GM12878 (cell line): ENCODE results near the gene SLC9A8. TPM values are rescaled to one million over a fixed set of nuclear protein-coding genes. Genes with fewer than 3 reads are reported as not detected.

Experiments
- BRCA1 ChIP-seq: IDR thresholded peaks from 2 replicates; pipeline ENCODE4 v1.6.1; 2011; ENCODE audit warnings: low read depth, low read length, improper control_type of control experiment
- CHD4 ChIP-seq: fragments of 200-600 bp; sonication (generic); IDR thresholded peaks from 2 replicates; pipeline ENCODE4 v1.6.1; 2016; ENCODE audit warnings: mild to moderate bottlenecking
- CREM ChIP-seq: IDR thresholded peaks from 2 replicates; pipeline ENCODE4 v1.6.1; 2014; ENCODE audit warnings: antibody characterized with exemption, low read depth
- FOS ChIP-seq: IDR thresholded peaks from 3 replicates; pipeline ENCODE4 v1.6.1; 2011; ENCODE audit warnings: borderline replicate concordance; ENCODE audit not compliant: insufficient read length; ENCODE audit errors: extremely low read depth
- HDGF ChIP-seq: fragments of 450-650 bp; IDR thresholded peaks from 2 replicates; pipeline ENCODE4 v1.6.1; 2016; ENCODE audit warnings: antibody characterized with exemption
- JUND ChIP-seq: IDR thresholded peaks from 2 replicates; pipeline ENCODE4 v1.6.1; 2012; ENCODE audit warnings: low read depth, mild to moderate bottlenecking, low read length, improper control_type of control experiment, moderate library complexity
- KAT2A ChIP-seq: conservative IDR thresholded peaks from 2 replicates; pipeline ENCODE4 v1.6.1; 2011; ENCODE audit warnings: low read depth, low read length; ENCODE audit not compliant: control insufficient read depth
- MTA2 ChIP-seq: fragments of 450-650 bp; IDR thresholded peaks from 2 replicates; pipeline ENCODE4 v1.6.1; 2016; ENCODE audit warnings: low read depth, mild to moderate bottlenecking, moderate library complexity
- NBN ChIP-seq: fragments of 450-650 bp; IDR thresholded peaks from 2 replicates; pipeline ENCODE4 v1.6.1; 2016
- NRF1 ChIP-seq: conservative IDR thresholded peaks from 2 replicates; pipeline ENCODE4 v1.6.1; 2011; ENCODE audit warnings: mild to moderate bottlenecking, low read depth, low read length, improper control_type of control experiment
- PAX8 ChIP-seq: fragments of 450-650 bp; IDR thresholded peaks from 2 replicates; pipeline ENCODE4 v1.6.1; 2017; ENCODE audit warnings: mild to moderate bottlenecking, moderate library complexity
- SIX5 ChIP-seq: IDR thresholded peaks from 2 replicates; pipeline ENCODE4 v1.6.1; 2011; ENCODE audit warnings: mild to moderate bottlenecking, low read depth, low read length, moderate library complexity; ENCODE audit not compliant: severe bottlenecking
- SMAD1 ChIP-seq: fragments of 450-650 bp; IDR thresholded peaks from 2 replicates; pipeline ENCODE4 v1.6.1; 2018; ENCODE audit warnings: mild to moderate bottlenecking, low read depth; ENCODE audit not compliant: partially characterized antibody
- SP1 ChIP-seq: IDR thresholded peaks from one replicate; pipeline ENCODE4 v1.6.1; 2011; ENCODE audit warnings: low read depth, low read length
- SREBF2 ChIP-seq: IDR thresholded peaks from 2 replicates; pipeline ENCODE4 v1.6.1; 2012; ENCODE audit warnings: mild to moderate bottlenecking, low read length
- TARDBP ChIP-seq: IDR thresholded peaks from 2 replicates; pipeline ENCODE4 v1.6.1; 2016; ENCODE audit warnings: borderline replicate concordance
- TCF7 ChIP-seq: IDR thresholded peaks from 2 replicates; pipeline ENCODE4 v1.6.1; 2014; ENCODE audit warnings: antibody characterized with exemption, borderline replicate concordance
- WRNIP1 ChIP-seq: IDR thresholded peaks from 2 replicates; pipeline ENCODE4 v1.6.1; 2011; ENCODE audit warnings: low read depth, low read length, improper control_type of control experiment, borderline replicate concordance
- YY1 ChIP-seq: IDR thresholded peaks from 2 replicates; pipeline ENCODE4 v1.6.1; 2011; ENCODE audit warnings: low read depth, mild to moderate bottlenecking, low read length
- ZSCAN29 ChIP-seq: fragments of 450-650 bp; IDR thresholded peaks from 2 replicates; pipeline ENCODE4 v1.6.1; 2017; ENCODE audit warnings: mild to moderate bottlenecking, moderate library complexity
- polyA plus RNA-seq, 11 experiments: library from polyadenylated mRNA; depleted of rRNA in 4 of 11; unstranded in 6 of 11; stranded (reverse) in 5 of 11; fragments of >200 nt; fragmentation: Nextera tagmentation in 4 of 11; fragmentation: Illumina TruSeq in 1 of 11; extraction: Ambion mirVana in 4 of 11; extraction: Trizol in 1 of 11; gene quantifications; 1 replicate in 1 of 11; 2 replicates in 10 of 11; pipeline versions ENCODE4 v1.2.1 to v1.2.3, GENCODE V29; 2011 to 2016; ENCODE audit warnings: inconsistent platforms in 2 of 11, missing spikeins in 2 of 11, low read depth in 1 of 11
- total RNA-seq, 4 experiments: library from RNA; depleted of rRNA in 3 of 4; stranded (reverse); fragments of >200 nt in 3 of 4; fragmentation: Illumina TruSeq in 1 of 4; extraction: Trizol in 1 of 4; gene quantifications; 2 replicates each; pipeline versions ENCODE4 v1.2.1 to v1.2.3, GENCODE V29; 2013 to 2021
- TF ChIP-seq, protein P1 (sequence below): IDR thresholded peaks from 2 replicates; pipeline ENCODE4 v1.6.1; 2011; ENCODE audit warnings: low read depth, mild to moderate bottlenecking, low read length, moderate library complexity, borderline replicate concordance; ENCODE audit errors: extremely low read depth
- TF ChIP-seq, protein P2 (sequence below): fragments of 450-650 bp; IDR thresholded peaks from 2 replicates; pipeline ENCODE4 v1.6.1; 2016; ENCODE audit warnings: mild to moderate bottlenecking
- TF ChIP-seq, protein P3 (sequence below): IDR thresholded peaks from 2 replicates; pipeline ENCODE4 v1.6.1; 2012; ENCODE audit warnings: low read depth, low read length, improper control_type of control experiment
- TF ChIP-seq, protein P4 (sequence below): IDR thresholded peaks from 2 replicates; pipeline ENCODE4 v1.6.1; 2012; ENCODE audit warnings: low read depth, low read length, improper control_type of control experiment
- TF ChIP-seq, protein P5 (sequence below): fragments of 450-650 bp; IDR thresholded peaks from 2 replicates; pipeline ENCODE4 v1.6.1; 2017; ENCODE audit warnings: mild to moderate bottlenecking, low read depth, inconsistent platforms; ENCODE audit not compliant: poor library complexity, severe bottlenecking
- TF ChIP-seq, protein P6 (sequence below): fragments of 450-650 bp; IDR thresholded peaks from 2 replicates; pipeline ENCODE4 v1.6.1; 2017; ENCODE audit warnings: mild to moderate bottlenecking, moderate library complexity

SLC9A8 gene
- total and polyA plus RNA-seq, 10 of the 15 experiments (the other 5 are each of a cell fraction or from before 2014, with no cell fraction given) = 0.40 to 15.5 (median 6.5) TPM

DNA sequence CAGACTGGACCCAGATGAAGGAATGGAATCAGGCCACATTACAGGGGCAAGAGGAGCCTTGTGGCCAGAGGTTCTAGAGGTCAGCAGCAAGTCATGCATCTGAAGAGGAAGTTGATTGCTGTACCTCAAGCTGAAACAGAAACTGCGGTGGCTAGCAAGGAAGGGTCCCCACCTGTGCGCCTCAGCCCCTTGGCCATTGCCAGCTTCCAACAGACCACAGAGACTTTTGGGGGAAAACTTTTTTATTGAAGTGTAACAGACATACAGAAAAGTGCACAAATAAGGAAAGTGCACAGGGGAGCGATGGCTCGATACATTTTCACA lies 26.8 kb upstream of the SLC9A8 start (continued):
- TF ChIP-seq CHD4 (no peak), KAT2A (no peak), BRCA1 (no peak), PAX8 (no peak), FOS (no peak), SREBF2 (no peak), SMAD1 (no peak), YY1 (peak; percentile 82), TARDBP (no peak), TCF7 (no peak), CREM (peak; percentile 61), NRF1 (no peak), MTA2 (peak; percentile 82), HDGF (no peak), JUND (no peak), ZSCAN29 (no peak), SP1 (no peak), SIX5 (no peak), WRNIP1 (no peak), NBN (peak; percentile 66; the same call in 1 of the 2 replicates)
- TF ChIP-seq, protein P1, sequence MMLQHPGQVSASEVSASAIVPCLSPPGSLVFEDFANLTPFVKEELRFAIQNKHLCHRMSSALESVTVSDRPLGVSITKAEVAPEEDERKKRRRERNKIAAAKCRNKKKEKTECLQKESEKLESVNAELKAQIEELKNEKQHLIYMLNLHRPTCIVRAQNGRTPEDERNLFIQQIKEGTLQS = no peak
- TF ChIP-seq, protein P2, sequence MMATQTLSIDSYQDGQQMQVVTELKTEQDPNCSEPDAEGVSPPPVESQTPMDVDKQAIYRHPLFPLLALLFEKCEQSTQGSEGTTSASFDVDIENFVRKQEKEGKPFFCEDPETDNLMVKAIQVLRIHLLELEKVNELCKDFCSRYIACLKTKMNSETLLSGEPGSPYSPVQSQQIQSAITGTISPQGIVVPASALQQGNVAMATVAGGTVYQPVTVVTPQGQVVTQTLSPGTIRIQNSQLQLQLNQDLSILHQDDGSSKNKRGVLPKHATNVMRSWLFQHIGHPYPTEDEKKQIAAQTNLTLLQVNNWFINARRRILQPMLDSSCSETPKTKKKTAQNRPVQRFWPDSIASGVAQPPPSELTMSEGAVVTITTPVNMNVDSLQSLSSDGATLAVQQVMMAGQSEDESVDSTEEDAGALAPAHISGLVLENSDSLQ = no peak
- TF ChIP-seq, protein P3, sequence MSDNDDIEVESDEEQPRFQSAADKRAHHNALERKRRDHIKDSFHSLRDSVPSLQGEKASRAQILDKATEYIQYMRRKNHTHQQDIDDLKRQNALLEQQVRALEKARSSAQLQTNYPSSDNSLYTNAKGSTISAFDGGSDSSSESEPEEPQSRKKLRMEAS = no peak
- TF ChIP-seq, protein P4, sequence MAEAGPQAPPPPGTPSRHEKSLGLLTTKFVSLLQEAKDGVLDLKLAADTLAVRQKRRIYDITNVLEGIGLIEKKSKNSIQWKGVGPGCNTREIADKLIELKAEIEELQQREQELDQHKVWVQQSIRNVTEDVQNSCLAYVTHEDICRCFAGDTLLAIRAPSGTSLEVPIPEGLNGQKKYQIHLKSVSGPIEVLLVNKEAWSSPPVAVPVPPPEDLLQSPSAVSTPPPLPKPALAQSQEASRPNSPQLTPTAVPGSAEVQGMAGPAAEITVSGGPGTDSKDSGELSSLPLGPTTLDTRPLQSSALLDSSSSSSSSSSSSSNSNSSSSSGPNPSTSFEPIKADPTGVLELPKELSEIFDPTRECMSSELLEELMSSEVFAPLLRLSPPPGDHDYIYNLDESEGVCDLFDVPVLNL = no peak
- TF ChIP-seq, protein P5, sequence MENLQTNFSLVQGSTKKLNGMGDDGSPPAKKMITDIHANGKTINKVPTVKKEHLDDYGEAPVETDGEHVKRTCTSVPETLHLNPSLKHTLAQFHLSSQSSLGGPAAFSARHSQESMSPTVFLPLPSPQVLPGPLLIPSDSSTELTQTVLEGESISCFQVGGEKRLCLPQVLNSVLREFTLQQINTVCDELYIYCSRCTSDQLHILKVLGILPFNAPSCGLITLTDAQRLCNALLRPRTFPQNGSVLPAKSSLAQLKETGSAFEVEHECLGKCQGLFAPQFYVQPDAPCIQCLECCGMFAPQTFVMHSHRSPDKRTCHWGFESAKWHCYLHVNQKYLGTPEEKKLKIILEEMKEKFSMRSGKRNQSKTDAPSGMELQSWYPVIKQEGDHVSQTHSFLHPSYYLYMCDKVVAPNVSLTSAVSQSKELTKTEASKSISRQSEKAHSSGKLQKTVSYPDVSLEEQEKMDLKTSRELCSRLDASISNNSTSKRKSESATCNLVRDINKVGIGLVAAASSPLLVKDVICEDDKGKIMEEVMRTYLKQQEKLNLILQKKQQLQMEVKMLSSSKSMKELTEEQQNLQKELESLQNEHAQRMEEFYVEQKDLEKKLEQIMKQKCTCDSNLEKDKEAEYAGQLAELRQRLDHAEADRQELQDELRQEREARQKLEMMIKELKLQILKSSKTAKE = peak; percentile 91
- TF ChIP-seq, protein P6, sequence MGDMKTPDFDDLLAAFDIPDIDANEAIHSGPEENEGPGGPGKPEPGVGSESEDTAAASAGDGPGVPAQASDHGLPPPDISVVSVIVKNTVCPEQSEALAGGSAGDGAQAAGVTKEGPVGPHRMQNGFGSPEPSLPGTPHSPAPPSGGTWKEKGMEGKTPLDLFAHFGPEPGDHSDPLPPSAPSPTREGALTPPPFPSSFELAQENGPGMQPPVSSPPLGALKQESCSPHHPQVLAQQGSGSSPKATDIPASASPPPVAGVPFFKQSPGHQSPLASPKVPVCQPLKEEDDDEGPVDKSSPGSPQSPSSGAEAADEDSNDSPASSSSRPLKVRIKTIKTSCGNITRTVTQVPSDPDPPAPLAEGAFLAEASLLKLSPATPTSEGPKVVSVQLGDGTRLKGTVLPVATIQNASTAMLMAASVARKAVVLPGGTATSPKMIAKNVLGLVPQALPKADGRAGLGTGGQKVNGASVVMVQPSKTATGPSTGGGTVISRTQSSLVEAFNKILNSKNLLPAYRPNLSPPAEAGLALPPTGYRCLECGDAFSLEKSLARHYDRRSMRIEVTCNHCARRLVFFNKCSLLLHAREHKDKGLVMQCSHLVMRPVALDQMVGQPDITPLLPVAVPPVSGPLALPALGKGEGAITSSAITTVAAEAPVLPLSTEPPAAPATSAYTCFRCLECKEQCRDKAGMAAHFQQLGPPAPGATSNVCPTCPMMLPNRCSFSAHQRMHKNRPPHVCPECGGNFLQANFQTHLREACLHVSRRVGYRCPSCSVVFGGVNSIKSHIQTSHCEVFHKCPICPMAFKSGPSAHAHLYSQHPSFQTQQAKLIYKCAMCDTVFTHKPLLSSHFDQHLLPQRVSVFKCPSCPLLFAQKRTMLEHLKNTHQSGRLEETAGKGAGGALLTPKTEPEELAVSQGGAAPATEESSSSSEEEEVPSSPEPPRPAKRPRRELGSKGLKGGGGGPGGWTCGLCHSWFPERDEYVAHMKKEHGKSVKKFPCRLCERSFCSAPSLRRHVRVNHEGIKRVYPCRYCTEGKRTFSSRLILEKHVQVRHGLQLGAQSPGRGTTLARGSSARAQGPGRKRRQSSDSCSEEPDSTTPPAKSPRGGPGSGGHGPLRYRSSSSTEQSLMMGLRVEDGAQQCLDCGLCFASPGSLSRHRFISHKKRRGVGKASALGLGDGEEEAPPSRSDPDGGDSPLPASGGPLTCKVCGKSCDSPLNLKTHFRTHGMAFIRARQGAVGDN = no peak
